OCI-LY1 (cell line): ENCODE measurements around the gene PAIP2B.

Experiments used
- H2AFZ ChIP-seq: fragments of 200-600 bp; sonication (generic), shearing (Covaris generic); 2 replicates; pipeline ENCODE4 v1.6.0; 2014; ENCODE audit warnings: antibody characterized with exemption, mild to moderate bottlenecking, low read length
- H3F3A ChIP-seq: fragments of 200-600 bp; sonication (generic), shearing (Covaris generic); 2 replicates; pipeline ENCODE4 v1.6.0; 2014; ENCODE audit warnings: mild to moderate bottlenecking, antibody characterized with exemption, low read length, moderate library complexity; ENCODE audit not compliant: insufficient read depth
- H3K27ac ChIP-seq: fragments of 200-600 bp; sonication (generic); 2 replicates; pipeline ENCODE4 v1.5.1; 2014; ENCODE audit warnings: low read length, mixed run types, mild to moderate bottlenecking, low read depth; ENCODE audit not compliant: poor library complexity, severe bottlenecking
- H3K27me3 ChIP-seq: fragments of 200-600 bp; sonication (generic); 2 replicates; pipeline ENCODE4 v1.6.0; 2014; ENCODE audit warnings: antibody characterized with exemption, mild to moderate bottlenecking, low read length, moderate library complexity; ENCODE audit not compliant: insufficient read depth
- H3K36me3 ChIP-seq: fragments of 200-600 bp; sonication (generic); 2 replicates; pipeline ENCODE4 v1.6.1; 2014; ENCODE audit warnings: mild to moderate bottlenecking, antibody characterized with exemption, low read length, moderate library complexity, mixed read lengths; ENCODE audit not compliant: insufficient read depth
- H3K4me1 ChIP-seq: fragments of 200-600 bp; sonication (generic); 2 replicates; pipeline ENCODE4 v1.5.1; 2014; ENCODE audit warnings: mild to moderate bottlenecking, low read length, moderate library complexity; ENCODE audit not compliant: insufficient read depth, severe bottlenecking
- H3K4me2 ChIP-seq: fragments of 200-600 bp; sonication (generic), shearing (Covaris generic); 2 replicates; pipeline ENCODE4 v1.6.1; 2014; ENCODE audit warnings: low read length
- H3K4me3 ChIP-seq: fragments of 200-600 bp; sonication (generic); 2 replicates; pipeline ENCODE4 v1.5.1; 2014; ENCODE audit warnings: low read length, low read depth, mild to moderate bottlenecking, mixed read lengths; ENCODE audit not compliant: poor library complexity, severe bottlenecking
- H3K79me2 ChIP-seq: fragments of 200-600 bp; shearing (Covaris generic); 2 replicates; pipeline ENCODE4 v1.6.1; 2016; ENCODE audit warnings: mixed run types, low read length, mixed read lengths; ENCODE audit not compliant: insufficient read depth
- H3K9ac ChIP-seq: fragments of 200-600 bp; sonication (generic), shearing (Covaris generic); 2 replicates; pipeline ENCODE4 v1.6.1; 2014; ENCODE audit warnings: mild to moderate bottlenecking, low read length, mixed read lengths
- H3K9me2 ChIP-seq: fragments of 200-600 bp; sonication (generic), shearing (Covaris generic); 2 replicates; pipeline ENCODE4 v1.6.1; 2014; ENCODE audit warnings: low read depth, mild to moderate bottlenecking, low read length, mixed read lengths
- H3K9me3 ChIP-seq: fragments of 200-600 bp; shearing (Covaris generic); 2 replicates; pipeline ENCODE4 v1.6.1; 2014; ENCODE audit warnings: low read length, mixed read lengths
- H4K20me1 ChIP-seq: fragments of 200-600 bp; sonication (generic), shearing (Covaris generic); 2 replicates; pipeline ENCODE4 v1.6.0; 2016; ENCODE audit warnings: mild to moderate bottlenecking, low read length; ENCODE audit not compliant: insufficient read depth
- CTCF ChIP-seq: fragments of 200-600 bp; sonication (generic), shearing (Covaris generic); IDR thresholded peaks from 2 replicates; pipeline ENCODE4 v1.5.1; 2017; ENCODE audit warnings: mild to moderate bottlenecking, antibody characterized with exemption, low read length, moderate library complexity, mixed read lengths
- EZH2 ChIP-seq: fragments of 200-600 bp; sonication (generic), shearing (Covaris generic); IDR thresholded peaks from 2 replicates; pipeline ENCODE4 v1.8.0; 2017; ENCODE audit warnings: borderline replicate concordance, mixed run types, mild to moderate bottlenecking, antibody characterized with exemption, low read length, moderate library complexity, mixed read lengths

The PAIP2B gene

GRCh38 chr2:71220743-71221142 lies 6.2 kb downstream of the PAIP2B start:
- H3K9ac ChIP-seq: no peak overlapping the region
- TF ChIP-seq EZH2 (no peak), CTCF (no peak)
- no peak overlapping the region for H3K4me3 ChIP-seq
- H3K9me2 ChIP-seq: no peaks in the 10 kb centered on the region
- no peaks in the 10 kb centered on the region for H3K79me2 ChIP-seq
- no peaks in the 10 kb centered on the region for H3K4me1 ChIP-seq
- no peaks in the 10 kb centered on the region for H3F3A ChIP-seq
- no peak overlapping the region for H3K27ac ChIP-seq
- no peaks in the 10 kb centered on the region for H4K20me1 ChIP-seq
- H2AFZ ChIP-seq: no peak overlapping the region
- H3K27me3 ChIP-seq: no peaks in the 10 kb centered on the region
- H3K9me3 ChIP-seq: no peaks in the 10 kb centered on the region
- H3K36me3 ChIP-seq: no peaks in the 10 kb centered on the region
- no peak overlapping the region for H3K4me2 ChIP-seq

- no peaks in the 10 kb centered on the region for H3K9me2 ChIP-seq
These were observed 10.4 kb downstream of the PAIP2B start for GRCh38 chr2:71216501-71216900.

GRCh38 chr2:71215447-71215846 lies 11.5 kb downstream of the PAIP2B start:
- Histone ChIP-seq H3F3A (no peaks in the 10 kb centered on the region), H4K20me1 (no peaks in the 10 kb centered on the region), H3K4me3 (no peak overlapping the region), H3K79me2 (no peaks in the 10 kb centered on the region), H3K9ac (no peak overlapping the region), H3K4me1 (no peaks in the 10 kb centered on the region), H3K36me3 (no peaks in the 10 kb centered on the region), H3K9me2 (no peaks in the 10 kb centered on the region), H3K9me3 (no peaks in the 10 kb centered on the region), H3K4me2 (no peak overlapping the region), H3K27ac (no peak overlapping the region), H2AFZ (no peak overlapping the region), H3K27me3 (no peaks in the 10 kb centered on the region)
- TF ChIP-seq CTCF: no peak
- TF ChIP-seq EZH2: no peak

More at GRCh38 chr2:71216501-71216900, 10.4 kb downstream of the PAIP2B start:
- H3K4me2 ChIP-seq: no peak overlapping the region
- H3K9ac ChIP-seq: no peak overlapping the region
- no peaks in the 10 kb centered on the region for H3K79me2 ChIP-seq
- no peak overlapping the region for H3K4me3 ChIP-seq
- no peaks in the 10 kb centered on the region for H3K27me3 ChIP-seq
- no peaks in the 10 kb centered on the region for H4K20me1 ChIP-seq
- H3K9me3 ChIP-seq: no peaks in the 10 kb centered on the region
- H3F3A ChIP-seq: no peaks in the 10 kb centered on the region
- no peak overlapping the region for H2AFZ ChIP-seq
- H3K4me1 ChIP-seq: no peaks in the 10 kb centered on the region
- no peaks in the 10 kb centered on the region for H3K36me3 ChIP-seq
- TF ChIP-seq CTCF (no peak), EZH2 (no peak)
- no peak overlapping the region for H3K27ac ChIP-seq
